GM18858 (cell line): ENCODE data around the gene NUP93.

Experiments used
- ATAC-seq: cut with Tn5 transposase; IDR thresholded peaks from one replicate; pipeline ENCODE4 v1.9.1; 2021; ENCODE audit not compliant: unreplicated experiment

Gene NUP93

GRCh38 chr16:56885446-56886162 is 155.7 kb downstream of the NUP93 start:
- ATAC-seq = no peak

- no peak for ATAC-seq
Measured at GRCh38 chr16:56886296-56886695, 156.4 kb downstream of the NUP93 start.

- no peak for ATAC-seq
Measured at GRCh38 chr16:56886826-56887225, 156.9 kb downstream of the NUP93 start.

GRCh38 chr16:56888806-56889205 is 158.9 kb downstream of the NUP93 start:
- ATAC-seq = peak; percentile 66

GRCh38 chr16:56889206-56889605 is 159.3 kb downstream of the NUP93 start:
- ATAC-seq = no peak

- ATAC-seq = no peak
Measured at GRCh38 chr16:56891685-56892084, 161.8 kb downstream of the NUP93 start.

- ATAC-seq = no peak
Measured at GRCh38 chr16:56892705-56893104, 162.8 kb downstream of the NUP93 start.

GRCh38 chr16:56894331-56894917 is 164.5 kb downstream of the NUP93 start:
- ATAC-seq = no peak

GRCh38 chr16:56895813-56896212 is 165.9 kb downstream of the NUP93 start:
- no peak for ATAC-seq

- no peak for ATAC-seq
Measured at GRCh38 chr16:56896244-56896643, 166.3 kb downstream of the NUP93 start.

- ATAC-seq = no peak
Measured at GRCh38 chr16:56897026-56897799, 167.3 kb downstream of the NUP93 start.

- ATAC-seq = peak; percentile 76
Measured at GRCh38 chr16:56898847-56899246, 168.9 kb downstream of the NUP93 start.
